Ovary (tissue), 10 donors: ENCODE results near the gene SREBF1. TPM values are rescaled to one million over a fixed set of nuclear protein-coding genes. Genes with fewer than 3 reads are reported as not detected.
A peak's percentile ranks its signal among the peaks of the same experiment; 100 is the strongest.

Experiments
- DNase-seq, 5 donors: peaks; one replicate each; pipeline ENCODE4 v3.0.0-alpha.2; 2019 to 2020
- H3K27ac ChIP-seq, 2 donors: fragments of 200-600 bp; one replicate each; pipeline versions ENCODE4 v1.5.1 to v1.8.0; 2019 to 2022
- H3K27me3 ChIP-seq: fragments of 200-600 bp; one replicate; pipeline ENCODE4 v1.8.0; 2022
- H3K36me3 ChIP-seq: fragments of 200-600 bp; sonication (generic); one replicate; pipeline ENCODE4 v1.5.1; 2019
- H3K4me1 ChIP-seq: one replicate; pipeline ENCODE4 v1.8.1; 2013; ENCODE audit warnings: mild to moderate bottlenecking, moderate library complexity; ENCODE audit not compliant: insufficient read depth
- H3K4me3 ChIP-seq: fragments of 200-600 bp; sonication (generic); one replicate; pipeline ENCODE4 v1.5.1; 2017
- H3K9me3 ChIP-seq, 2 donors: fragments of 200-600 bp in 1 of 2; sonication (generic) in 1 of 2; one replicate each; pipeline versions ENCODE4 v1.5.1 to v1.8.1; 2013 to 2019; ENCODE audit warnings: mild to moderate bottlenecking in 1 of 2, moderate library complexity in 1 of 2
- EP300 ChIP-seq: sonication (generic); formaldehyde crosslinking; IDR thresholded peaks from one replicate; pipeline ENCODE4 v1.6.1; 2017; ENCODE audit warnings: antibody characterized with exemption
- POLR2A ChIP-seq: fragments of 450-650 bp; IDR thresholded peaks from one replicate; pipeline ENCODE4 v1.6.1; 2017; ENCODE audit warnings: antibody characterized with exemption, mild to moderate bottlenecking, moderate library complexity
- whole genome bisulfite sequencing, 3 donors: extraction: QIAGEN DNeasy Blood & Tissue Kit in 1 of 3; methylation state at CpG; one replicate each; pipeline versions ENCODE4 v1.1.5 to v1.1.7; 2013 to 2017; 5-methylcytosine and 5-hydroxymethylcytosine counted together
- intact Hi-C, 4 donors: fragments of 100-400 bp; cut with DNase I; formaldehyde crosslinking; loops; one replicate each; pipeline versions ENCODE4 v1.11.0 to v1.15.1; 2022 to 2023
- long read RNA-seq, 3 donors: library from polyadenylated mRNA in 2 of 3; unstranded in 2 of 3; transcript quantifications; one replicate each; pipeline ENCODE4 v2.0.0 and lab custom pipeline, GENCODE V29; 2021 to 2026
- polyA plus RNA-seq, 2 donors: library from polyadenylated mRNA; stranded (reverse); fragments of 200-250 nt in 1 of 2; fragments of 350-450 nt in 1 of 2; fragmentation: Illumina TruSeq in 1 of 2; extraction: RNeasy Lipid Tissue Mini Kit (QIAGEN cat#74804) in 1 of 2; gene quantifications; one replicate each; pipeline ENCODE4 v1.2.3, GENCODE V29; 2013 to 2014
- total RNA-seq, 7 donors: library from RNA; depleted of rRNA in 2 of 7; stranded (reverse); fragments of >200 nt in 2 of 7; fragmentation: NEBNext Ultra II Directional in 3 of 7; extraction: Animal tissue kit (Norgen Biotek cat#: 25700) in 3 of 7; gene quantifications; one replicate each; pipeline versions ENCODE4 v1.1.0 to v1.2.4, GENCODE V29; 2016 to 2023
- TF ChIP-seq, protein P1 (sequence below), 3 donors: fragments of 450-650 bp in 2 of 3; fragments of 200-600 bp in 1 of 3; IDR thresholded peaks; one replicate each; pipeline versions ENCODE4 v1.5.1 to v1.8.0; 2016 to 2022; ENCODE audit warnings: antibody characterized with exemption in 3 of 3, mild to moderate bottlenecking in 1 of 3
- donor health status: DM: no; HTN: no; CAD: no; lungs with moderate emphysema.
- donor health status: DM: no; HTN: no; CAD: no.
- donor health status: Bipolar disorder and iron deficiency.
- donor health status: DM: yes; HTN: yes; CAD: no.
- donor health status: DM: no; HTN: no; CAD: no.
- donor health status: DM: yes; HTN: yes; CAD: no.

Gene SREBF1
- total RNA-seq (100 to 1,000 TPM in 3 of 7 donors, 10 to 100 TPM in 4; 30.3 to 190 (median 97.4) TPM), polyA plus RNA-seq (10 to 100 TPM; 24.3 to 44.3 TPM)
- long read RNA-seq, donor 1, full-length matches to known transcripts: 9 of 52 reads
- long read RNA-seq, donor 1, partial matches to known transcripts: 28 of 52 reads
- long read RNA-seq, donor 1, other reads (novel, unspliced or antisense): 15 of 52 reads
- long read RNA-seq, donor 2, full-length matches to known transcripts: 4 of 11 reads
- long read RNA-seq, donor 2, partial matches to known transcripts: 7 of 11 reads
- long read RNA-seq, donor 2, other reads (novel, unspliced or antisense): 0 of 11 reads
- long read RNA-seq, donor 3, full-length matches to known transcripts: 37 of 174 reads
- long read RNA-seq, donor 3, partial matches to known transcripts: 114 of 174 reads
- long read RNA-seq, donor 3, other reads (novel, unspliced or antisense): 23 of 174 reads

- no peaks in the 10 kb centered on the region for H3K9me3 ChIP-seq
- 5 to 10% (median 7%) methylated on average over 45 to 52 of the region's 52 CpGs for WGBS, 3 donors
- peaks cover 23% of the 10 kb centered on the region for H3K4me1 ChIP-seq
- intact Hi-C loops: no loop called here
- peak within 1 kb of the TSS; percentile 76 for H3K4me3 ChIP-seq
- peak; percentile 63 to 80 (median 70) for DNase-seq
- TF ChIP-seq EP300 (no peak), POLR2A (no peak)
- TF ChIP-seq, protein P1, sequence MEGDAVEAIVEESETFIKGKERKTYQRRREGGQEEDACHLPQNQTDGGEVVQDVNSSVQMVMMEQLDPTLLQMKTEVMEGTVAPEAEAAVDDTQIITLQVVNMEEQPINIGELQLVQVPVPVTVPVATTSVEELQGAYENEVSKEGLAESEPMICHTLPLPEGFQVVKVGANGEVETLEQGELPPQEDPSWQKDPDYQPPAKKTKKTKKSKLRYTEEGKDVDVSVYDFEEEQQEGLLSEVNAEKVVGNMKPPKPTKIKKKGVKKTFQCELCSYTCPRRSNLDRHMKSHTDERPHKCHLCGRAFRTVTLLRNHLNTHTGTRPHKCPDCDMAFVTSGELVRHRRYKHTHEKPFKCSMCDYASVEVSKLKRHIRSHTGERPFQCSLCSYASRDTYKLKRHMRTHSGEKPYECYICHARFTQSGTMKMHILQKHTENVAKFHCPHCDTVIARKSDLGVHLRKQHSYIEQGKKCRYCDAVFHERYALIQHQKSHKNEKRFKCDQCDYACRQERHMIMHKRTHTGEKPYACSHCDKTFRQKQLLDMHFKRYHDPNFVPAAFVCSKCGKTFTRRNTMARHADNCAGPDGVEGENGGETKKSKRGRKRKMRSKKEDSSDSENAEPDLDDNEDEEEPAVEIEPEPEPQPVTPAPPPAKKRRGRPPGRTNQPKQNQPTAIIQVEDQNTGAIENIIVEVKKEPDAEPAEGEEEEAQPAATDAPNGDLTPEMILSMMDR (IDR thresholded peaks at IDR 0.05): no peak
- H3K36me3 ChIP-seq: no peaks in the 10 kb centered on the region
- H3K27me3 ChIP-seq: no peaks in the 10 kb centered on the region
- H3K27ac ChIP-seq: peak within 1 kb of the TSS; percentile 91 to 99
Observed at GRCh38 chr17:17836818-17837379, at the start of gene SREBF1. SREBF1 (minus strand) TSS chr17:17836986; CDS start chr17:17836817, 169 bp downstream.

DNA sequence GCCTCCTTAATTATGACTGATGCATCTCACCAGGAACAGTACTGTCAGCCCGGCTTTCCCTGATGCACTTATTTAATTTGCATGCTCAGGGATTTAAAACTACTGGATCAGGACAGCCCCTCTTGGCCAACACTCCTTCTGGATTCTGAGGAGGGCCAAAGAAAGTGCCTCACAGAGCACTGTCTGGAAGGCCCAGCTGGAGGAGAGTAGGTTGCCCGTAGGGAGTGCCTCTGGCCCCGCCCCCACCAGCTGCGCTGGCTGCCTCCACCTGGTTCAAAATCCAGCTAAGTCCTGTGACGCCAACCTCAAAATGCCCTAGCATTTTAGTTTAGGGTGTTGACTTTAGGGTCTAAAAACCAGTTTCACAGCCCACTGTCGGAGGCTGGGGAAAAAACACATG, 49.4 kb upstream of the SREBF1 start:
- no peaks in the 10 kb centered on the region for H3K4me1 ChIP-seq
- H3K36me3 ChIP-seq: no peaks in the 10 kb centered on the region
- H3K27ac ChIP-seq: no peak overlapping the region
- H3K4me3 ChIP-seq: no peak overlapping the region
- H3K9me3 ChIP-seq: no peaks in the 10 kb centered on the region
- TF ChIP-seq, protein P1 (IDR thresholded peaks at IDR 0.05): no peak
- TF ChIP-seq POLR2A (no peak), EP300 (no peak)
- no peak for DNase-seq
- H3K27me3 ChIP-seq: no peaks in the 10 kb centered on the region
- WGBS, 3 donors: 72 to 85% (median 78%) methylated on average over 6 of the region's 6 CpGs
- intact Hi-C loops: loop anchor here in 1 of 4 donors (10.0 kb wide), 1 partner anchor 139 kb away; no protein-coding TSS in a partner anchor

DNA sequence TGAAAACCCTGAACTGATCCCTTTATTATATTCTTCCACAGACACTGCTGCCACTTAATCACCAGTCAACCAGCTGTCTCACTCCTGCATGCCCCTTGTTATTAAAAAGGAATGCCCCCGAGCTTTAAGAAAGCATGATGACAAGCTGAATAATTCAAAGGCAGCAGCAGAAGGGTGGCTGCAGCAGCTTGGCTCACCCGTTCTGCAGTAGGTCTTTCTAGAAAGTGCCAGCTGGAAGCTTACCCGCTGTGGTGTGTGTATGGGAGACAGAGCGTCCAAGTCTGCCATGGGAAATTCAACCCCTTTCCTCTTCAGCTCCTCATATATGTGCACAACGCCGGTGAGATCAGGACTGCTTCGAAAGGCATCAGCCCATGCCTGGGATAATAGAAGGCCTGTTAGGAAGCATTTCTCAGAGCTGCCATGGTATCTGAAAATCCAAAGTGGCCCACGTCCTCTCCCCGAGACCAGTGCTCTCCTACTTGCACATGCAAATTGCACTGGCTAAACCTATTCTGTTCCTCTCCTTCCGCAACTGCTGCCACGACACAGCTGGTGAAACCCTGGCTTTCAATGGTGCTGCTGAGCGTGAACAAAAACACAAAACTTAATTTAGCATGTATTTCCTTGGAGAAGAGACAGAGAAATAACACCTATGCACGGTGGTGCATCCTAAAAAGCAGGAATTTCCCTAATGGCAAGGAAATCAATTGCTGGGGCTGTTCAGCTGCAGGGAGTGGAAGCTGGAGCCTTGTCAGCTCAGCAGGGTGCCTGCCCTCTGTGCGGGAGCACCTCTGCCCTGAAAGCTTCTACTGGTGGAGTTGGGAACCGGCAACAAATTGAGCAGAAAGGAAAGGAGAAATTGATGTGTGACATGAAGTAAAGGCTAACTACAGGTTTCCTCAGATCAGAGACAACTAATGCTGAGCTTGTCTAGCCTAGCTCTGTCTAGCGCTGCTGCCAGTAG, 47.9 kb upstream of the SREBF1 start:
- intact Hi-C loops: loop anchor here in 1 of 4 donors (10.0 kb wide), 1 partner anchor 140 kb away; no protein-coding TSS in a partner anchor
- no peaks in the 10 kb centered on the region for H3K27me3 ChIP-seq
- WGBS, 3 donors: 93 to 95% (median 95%) methylated on average over 16 of the region's 16 CpGs
- no peaks in the 10 kb centered on the region for H3K4me1 ChIP-seq
- H3K9me3 ChIP-seq: no peaks in the 10 kb centered on the region
- H3K4me3 ChIP-seq: no peak overlapping the region
- no peaks in the 10 kb centered on the region for H3K36me3 ChIP-seq
- TF ChIP-seq POLR2A (no peak), EP300 (no peak)
- TF ChIP-seq, protein P1 (IDR thresholded peaks at IDR 0.05): no peak
- no peak for DNase-seq
- H3K27ac ChIP-seq: no peak overlapping the region

DNA sequence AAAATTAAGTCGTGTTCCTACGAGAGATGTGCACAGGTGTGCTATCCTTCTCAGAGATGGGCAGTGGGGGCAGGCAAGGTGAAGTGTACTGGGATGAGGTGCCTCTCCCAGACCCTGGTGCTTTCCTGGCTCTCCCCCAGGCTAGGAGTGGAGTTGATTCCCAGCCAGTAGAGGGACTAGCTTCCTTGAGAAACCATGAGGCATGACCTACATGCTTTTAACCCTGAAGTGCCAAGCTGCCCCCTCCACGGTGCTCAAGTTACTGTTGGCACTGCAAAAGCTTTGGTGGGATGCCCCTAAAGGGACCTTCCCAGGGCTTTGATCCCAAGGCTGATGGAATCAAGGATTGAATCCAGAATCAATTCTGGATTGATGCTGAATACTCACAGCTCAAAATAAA, 47.0 kb upstream of the SREBF1 start:
- peaks cover under 1% of the 10 kb centered on the region for H3K4me1 ChIP-seq
- 92 to 94% (median 93%) methylated on average over 3 of the region's 3 CpGs for WGBS, 3 donors
- H3K9me3 ChIP-seq: no peaks in the 10 kb centered on the region
- TF ChIP-seq, protein P1 (IDR thresholded peaks at IDR 0.05): no peak
- TF ChIP-seq EP300 (no peak), POLR2A (no peak)
- no peaks in the 10 kb centered on the region for H3K36me3 ChIP-seq
- no peak overlapping the region for H3K27ac ChIP-seq
- no peaks in the 10 kb centered on the region for H3K27me3 ChIP-seq
- intact Hi-C loops: loop anchor here in 1 of 4 donors (10.0 kb wide), 1 partner anchor 141 kb away; no protein-coding TSS in a partner anchor
- H3K4me3 ChIP-seq: no peak overlapping the region
- DNase-seq: no peak
